LoVo (cell line): Measurements from ENCODE around the gene FAM24A.
"Not testable (repeated sequence)": the region's sequence is repeated elsewhere in the genome, so short reads cannot be mapped to it uniquely, and the experiment has no call there.

Source experiments
- DNase-seq: peaks from one replicate; pipeline ENCODE4 v3.0.0-alpha.2; 2016; ENCODE audit warnings: low spot score

FAM24A gene

GRCh38 chr10:122910310-122910709, at the start of gene FAM24A:
TSS of gene FAM24A (plus strand) at chr10:122910610. CDS start at chr10:122911635, 1,025 bp downstream.
- DNase-seq, result no peak

- no peak for DNase-seq
Measured at GRCh38 chr10:122861711-122862161, 48.7 kb upstream of the FAM24A start.

GRCh38 chr10:122863216-122864193, 46.9 kb upstream of the FAM24A start:
- DNase-seq, result no peak

- no peak for DNase-seq
Measured at GRCh38 chr10:122864194-122864592, 46.2 kb upstream of the FAM24A start.

- no peak for DNase-seq
Measured at GRCh38 chr10:122864901-122865300, 45.5 kb upstream of the FAM24A start.

GRCh38 chr10:122866757-122867482, 43.5 kb upstream of the FAM24A start:
- not testable (repeated sequence) for DNase-seq

GRCh38 chr10:122868768-122869167, 41.6 kb upstream of the FAM24A start:
- DNase-seq, result not testable (repeated sequence)

- DNase-seq, result not testable (repeated sequence)
Measured at GRCh38 chr10:122871947-122872346, 38.5 kb upstream of the FAM24A start.

GRCh38 chr10:122875843-122876466, 34.5 kb upstream of the FAM24A start:
- DNase-seq, result no peak

- DNase-seq, result no peak
Measured at GRCh38 chr10:122876467-122876855, 33.9 kb upstream of the FAM24A start.

GRCh38 chr10:122877264-122877663, 33.1 kb upstream of the FAM24A start:
- no peak for DNase-seq

- no peak for DNase-seq
Measured at GRCh38 chr10:122878799-122879338, 31.5 kb upstream of the FAM24A start.

GRCh38 chr10:122879339-122880273, 30.8 kb upstream of the FAM24A start, which contains the start of gene FAM24B:
TSS of gene FAM24B (minus strand) at chr10:122879581. CDS start at chr10:122850515, 29,066 bp downstream.
- peak; percentile 92 for DNase-seq

- DNase-seq, result no peak
Measured at GRCh38 chr10:122882766-122883165, 27.6 kb upstream of the FAM24A start.

- DNase-seq, result no peak
Measured at GRCh38 chr10:122884166-122884565, 26.2 kb upstream of the FAM24A start.

GRCh38 chr10:122894261-122894944, 16.0 kb upstream of the FAM24A start:
- no peak for DNase-seq

- DNase-seq, result not testable (repeated sequence)
Measured at GRCh38 chr10:122903861-122904260, 6.5 kb upstream of the FAM24A start.

GRCh38 chr10:122911889-122912484, 1.6 kb downstream of the FAM24A start:
- peak; percentile 64 for DNase-seq

GRCh38 chr10:122915700-122916099, 5.3 kb downstream of the FAM24A start:
- no peak for DNase-seq

GRCh38 chr10:122930140-122930539, 19.7 kb downstream of the FAM24A start:
- no peak for DNase-seq
